HG03280 (cell line): ENCODE data around the gene FGF16.
"Not testable (repeated sequence)": the region's sequence is repeated elsewhere in the genome, so short reads cannot be mapped to it uniquely, and the experiment has no call there.

Experiments
- ATAC-seq: cut with Tn5 transposase; IDR thresholded peaks from one replicate; pipeline ENCODE4 v1.9.1; 2021; ENCODE audit warnings: mild to moderate bottlenecking, moderate library complexity; ENCODE audit not compliant: unreplicated experiment

Gene FGF16

GRCh38 chrX:77446029-77446585, 1.1 kb upstream of the FGF16 start:
- no peak for ATAC-seq

DNA sequence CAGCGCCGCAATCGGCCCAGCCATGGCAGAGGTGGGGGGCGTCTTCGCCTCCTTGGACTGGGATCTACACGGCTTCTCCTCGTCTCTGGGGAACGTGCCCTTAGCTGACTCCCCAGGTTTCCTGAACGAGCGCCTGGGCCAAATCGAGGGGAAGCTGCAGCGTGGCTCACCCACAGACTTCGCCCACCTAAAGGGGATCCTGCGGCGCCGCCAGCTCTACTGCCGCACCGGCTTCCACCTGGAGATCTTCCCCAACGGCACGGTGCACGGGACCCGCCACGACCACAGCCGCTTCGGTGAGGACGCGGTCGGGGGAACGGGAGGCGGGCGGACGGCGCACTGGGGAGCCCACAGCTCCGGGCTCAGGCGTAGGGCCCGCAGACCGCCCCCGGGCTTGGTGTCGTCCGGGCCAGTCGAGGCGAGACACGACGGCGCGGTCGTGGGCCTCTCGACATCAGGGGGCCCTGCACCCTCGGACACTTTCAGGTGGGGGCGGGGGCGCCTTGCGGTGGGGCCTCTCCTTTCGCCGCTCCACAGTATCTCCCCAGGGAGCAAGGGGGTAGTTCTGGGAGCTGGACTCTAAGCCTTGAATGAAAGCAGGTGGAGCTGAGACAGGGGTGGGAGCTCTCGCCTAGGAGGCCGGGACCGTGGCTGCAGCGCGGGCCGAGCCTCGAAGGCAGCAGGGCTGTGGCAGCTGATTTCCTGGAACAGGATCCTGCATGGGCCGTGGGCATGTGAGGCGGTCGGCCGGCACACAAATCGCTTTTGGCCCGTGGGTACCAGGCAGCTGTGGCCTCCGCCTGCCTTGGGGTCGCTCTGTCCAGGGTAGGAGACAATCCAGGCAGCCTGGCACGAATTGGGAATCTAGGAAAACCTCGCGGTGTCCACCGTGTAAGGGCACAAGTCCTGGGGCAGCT, 722 bp downstream of the FGF16 start:
- ATAC-seq: no peak

GRCh38 chrX:77450415-77450814, 3.2 kb downstream of the FGF16 start:
- ATAC-seq: no peak

DNA sequence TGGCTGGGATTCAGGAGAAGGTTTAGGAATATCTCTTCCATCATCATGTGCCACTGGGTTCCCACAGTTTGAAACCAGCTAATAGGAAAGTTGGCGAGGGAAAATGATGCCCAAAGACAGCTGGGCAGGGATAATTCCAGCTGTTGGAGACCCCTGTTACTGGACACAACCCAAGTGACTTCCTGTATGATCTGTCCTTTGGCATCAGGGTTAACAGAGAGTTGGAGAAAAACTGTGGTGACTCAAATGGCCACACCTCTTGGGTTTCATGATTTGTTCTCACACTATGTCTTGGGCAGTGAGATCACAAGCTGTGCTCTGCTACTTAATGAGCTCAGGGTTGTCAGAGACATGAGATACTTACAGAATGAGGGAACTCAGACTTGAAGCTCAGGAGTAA, 3.8 kb downstream of the FGF16 start:
- no peak for ATAC-seq

DNA sequence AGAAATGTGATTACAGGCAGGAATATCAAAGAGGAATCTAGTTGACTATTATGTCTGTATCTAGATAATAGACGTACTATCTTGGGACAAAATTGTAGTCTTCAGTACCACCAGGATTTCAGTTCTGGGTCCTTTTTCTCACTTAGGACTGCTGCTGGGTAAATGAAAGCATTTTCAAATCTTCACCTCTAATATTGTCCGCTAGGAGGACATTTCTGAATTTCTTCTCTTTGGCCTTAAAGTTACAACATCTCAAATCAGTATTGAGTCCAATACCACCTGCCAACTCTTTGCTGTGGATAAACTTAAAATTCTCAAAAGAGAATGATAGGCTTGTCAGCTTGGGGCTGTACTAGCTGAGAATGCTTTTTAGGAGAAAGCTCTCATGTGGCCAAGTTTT, 6.0 kb downstream of the FGF16 start:
- ATAC-seq: no peak

- no peak for ATAC-seq
Observed at GRCh38 chrX:77455437-77455836, 8.2 kb downstream of the FGF16 start.

- no peak for ATAC-seq
Observed at GRCh38 chrX:77484045-77484444, 36.9 kb downstream of the FGF16 start.

- no peak for ATAC-seq
Observed at GRCh38 chrX:77493677-77494553, 46.7 kb downstream of the FGF16 start.

DNA sequence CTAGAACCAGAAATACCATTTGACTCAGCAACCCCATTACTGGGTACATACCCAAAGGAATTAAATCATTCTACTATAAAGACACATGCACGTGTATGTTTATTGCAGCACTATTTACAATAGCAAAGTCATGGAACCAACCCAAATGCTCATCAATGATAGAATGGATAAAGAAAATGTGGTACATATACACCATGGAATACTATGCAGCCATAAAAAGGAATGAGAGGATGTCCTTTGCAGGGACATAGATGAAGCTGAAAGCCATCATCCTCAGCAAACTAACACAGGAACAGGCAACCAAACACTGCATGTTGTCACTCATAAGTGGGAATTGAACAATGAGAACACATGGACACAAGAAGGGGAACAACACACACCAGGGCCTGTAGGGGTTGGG, 53.0 kb downstream of the FGF16 start:
- ATAC-seq: not testable (repeated sequence)

GRCh38 chrX:77502951-77503525, 55.8 kb downstream of the FGF16 start:
- no peak for ATAC-seq

GRCh38 chrX:77505227-77505626, 58.0 kb downstream of the FGF16 start:
- no peak for ATAC-seq
